HG02798 (cell line): ENCODE data around the gene MAST2.
"Not testable (repeated sequence)": the region's sequence is repeated elsewhere in the genome, so short reads cannot be mapped to it uniquely, and the experiment has no call there.

Experiments
- ATAC-seq: cut with Tn5 transposase; IDR thresholded peaks from one replicate; pipeline ENCODE4 v1.9.1; 2021; ENCODE audit warnings: mild to moderate bottlenecking; ENCODE audit not compliant: unreplicated experiment, poor library complexity

MAST2 gene

DNA sequence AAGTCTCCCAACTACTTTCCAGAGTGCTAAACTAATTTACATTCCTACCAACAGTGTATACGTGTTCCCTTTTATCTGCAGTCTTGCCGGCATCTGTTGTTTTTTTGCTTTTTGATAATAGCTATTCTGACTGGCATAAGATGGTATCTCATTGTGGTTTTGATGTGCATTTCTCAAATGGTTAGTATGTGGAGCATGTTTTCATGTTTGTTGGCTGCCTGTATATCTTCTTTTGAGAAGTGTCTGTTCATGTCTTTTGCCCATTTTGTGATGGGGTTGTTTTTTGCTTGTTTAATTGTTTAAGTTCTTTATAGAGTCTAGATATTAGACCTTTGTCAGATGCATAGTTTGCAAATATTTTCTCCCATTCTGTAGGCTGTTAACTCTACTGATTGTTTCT is 46.6 kb downstream of the MAST2 start:
- no peak for ATAC-seq

DNA sequence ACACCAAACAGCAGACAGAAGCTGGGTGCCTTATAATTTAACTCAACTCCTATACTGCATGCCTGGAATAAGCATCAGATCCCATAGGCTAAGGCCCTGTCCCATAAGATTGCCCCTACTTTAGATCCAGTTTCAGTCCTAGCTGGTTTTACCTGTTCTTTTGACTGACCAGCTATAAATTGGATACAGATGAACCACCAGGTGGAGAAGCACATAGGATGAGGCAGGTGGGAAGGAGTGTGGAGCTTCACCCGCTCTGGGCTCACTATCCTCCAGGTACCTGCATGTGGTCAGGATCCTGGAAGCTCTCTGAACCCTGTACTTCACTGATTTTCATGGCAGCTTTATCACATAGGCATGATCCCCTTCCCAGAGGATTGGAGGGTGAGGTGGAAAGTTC is 51.3 kb downstream of the MAST2 start:
- ATAC-seq: no peak

- no peak for ATAC-seq
Observed at GRCh38 chr1:45857101-45857700, 53.8 kb downstream of the MAST2 start.

- ATAC-seq: not testable (repeated sequence)
Observed at GRCh38 chr1:45857755-45858492, 54.5 kb downstream of the MAST2 start.

GRCh38 chr1:45859221-45859620 is 55.8 kb downstream of the MAST2 start:
- no peak for ATAC-seq

DNA sequence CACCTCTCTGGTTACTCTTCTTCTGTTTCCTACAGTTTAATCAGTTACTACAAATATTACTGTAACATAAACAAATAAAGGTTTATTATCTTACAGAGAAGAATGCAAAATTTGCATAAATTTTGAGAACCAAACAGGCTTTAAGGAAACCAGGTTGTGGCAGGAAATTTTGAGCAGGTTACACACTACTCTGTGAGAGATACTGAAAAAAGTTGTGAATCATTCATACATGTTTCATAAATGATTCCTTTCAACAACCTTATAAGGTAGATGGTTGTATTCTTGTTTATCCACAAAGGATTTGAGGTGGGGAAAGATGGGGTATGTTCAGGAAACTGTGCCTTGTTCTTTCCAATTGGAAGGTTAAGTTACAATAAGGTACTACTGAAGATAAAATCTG is 58.6 kb downstream of the MAST2 start:
- ATAC-seq: no peak

- no peak for ATAC-seq
Observed at GRCh38 chr1:45863218-45863617, 59.8 kb downstream of the MAST2 start.

GRCh38 chr1:45864167-45865106 is 61.0 kb downstream of the MAST2 start:
- no peak for ATAC-seq

- ATAC-seq: no peak
Observed at GRCh38 chr1:45867697-45868348, 64.4 kb downstream of the MAST2 start.

GRCh38 chr1:45868861-45869260 is 65.4 kb downstream of the MAST2 start:
- no peak for ATAC-seq

GRCh38 chr1:45870500-45870899 is 67.1 kb downstream of the MAST2 start:
- no peak for ATAC-seq

- ATAC-seq: not testable (repeated sequence)
Observed at GRCh38 chr1:45872173-45872801, 68.9 kb downstream of the MAST2 start.

DNA sequence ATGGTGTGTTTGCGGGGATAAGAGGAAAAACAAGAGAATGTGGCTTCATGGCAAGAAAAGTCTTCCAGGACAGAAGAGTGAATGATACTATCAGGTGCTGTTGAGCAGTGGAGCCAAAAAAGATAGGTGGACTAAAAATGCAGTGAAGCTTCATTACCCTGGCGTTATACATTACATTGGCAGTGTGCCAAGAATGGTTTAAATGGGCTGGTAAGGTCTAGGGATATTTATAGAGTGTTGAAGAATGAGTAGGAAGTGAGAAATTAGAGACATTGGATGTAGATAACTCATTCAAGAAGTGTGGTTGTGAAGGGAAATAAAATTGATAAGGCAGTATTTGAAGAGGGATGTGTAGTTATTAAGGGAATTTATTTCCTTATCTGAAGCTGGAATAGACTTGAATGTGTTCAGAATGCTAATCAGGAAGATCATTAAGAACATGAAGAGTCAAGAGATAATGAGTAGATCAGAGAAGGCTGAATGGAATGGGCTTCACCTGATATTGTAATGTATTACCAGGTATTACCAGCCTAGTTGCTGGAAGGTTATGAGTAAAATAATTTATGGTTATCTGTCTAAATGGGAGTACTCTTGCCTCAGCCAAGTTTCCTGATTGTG is 72.7 kb downstream of the MAST2 start:
- ATAC-seq: no peak

- ATAC-seq: no peak
Observed at GRCh38 chr1:45877264-45877663, 73.9 kb downstream of the MAST2 start.

DNA sequence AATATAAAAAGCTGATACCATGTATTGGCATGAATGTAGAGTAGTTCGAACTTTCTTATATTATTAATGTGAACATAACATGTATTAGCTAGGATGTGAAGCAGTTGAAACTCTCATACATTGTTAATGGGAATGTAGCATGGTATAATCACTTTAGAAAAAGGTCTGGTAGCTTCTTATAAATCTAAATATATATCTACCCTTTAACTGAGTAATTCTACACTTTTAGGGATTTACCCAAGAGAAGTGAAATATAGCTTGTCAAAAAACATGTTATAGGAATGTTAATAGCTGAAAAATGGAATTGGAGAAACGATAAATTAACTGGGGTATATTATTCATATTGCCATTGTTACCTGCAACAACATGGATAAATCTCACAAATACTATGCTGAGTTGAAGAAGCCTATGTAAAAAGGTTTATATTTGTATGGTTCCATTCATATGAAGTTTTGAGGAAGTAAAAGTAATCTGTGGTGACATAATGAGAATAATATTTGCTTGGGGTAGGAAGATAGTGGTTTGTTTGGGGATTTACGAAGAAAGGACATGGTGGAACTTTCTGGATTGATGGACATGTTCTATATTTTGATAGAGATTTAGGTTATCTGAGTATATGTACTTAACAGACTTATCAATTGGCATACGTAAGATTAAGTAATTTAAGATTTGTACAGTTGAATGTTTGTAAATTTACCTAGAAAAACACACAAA is 76.6 kb downstream of the MAST2 start:
- no peak for ATAC-seq

DNA sequence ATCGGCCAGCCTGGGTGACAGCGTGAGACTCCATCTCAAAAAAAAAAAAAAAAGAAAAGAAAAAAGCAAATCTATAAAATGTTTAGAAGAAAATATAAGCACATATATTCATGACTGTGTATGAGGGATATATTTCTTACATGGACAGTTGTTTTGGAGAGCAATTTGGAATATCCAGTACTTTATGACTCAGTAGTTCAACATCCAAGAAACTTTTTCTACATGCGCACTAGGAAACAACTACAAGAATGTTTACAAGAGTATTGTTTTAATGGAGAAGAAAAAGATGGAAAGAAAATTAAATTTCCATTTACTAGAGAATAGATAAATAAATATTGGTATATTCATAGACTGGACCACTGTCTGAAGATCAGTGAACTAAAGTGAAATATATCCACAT is 77.5 kb downstream of the MAST2 start:
- ATAC-seq: no peak

DNA sequence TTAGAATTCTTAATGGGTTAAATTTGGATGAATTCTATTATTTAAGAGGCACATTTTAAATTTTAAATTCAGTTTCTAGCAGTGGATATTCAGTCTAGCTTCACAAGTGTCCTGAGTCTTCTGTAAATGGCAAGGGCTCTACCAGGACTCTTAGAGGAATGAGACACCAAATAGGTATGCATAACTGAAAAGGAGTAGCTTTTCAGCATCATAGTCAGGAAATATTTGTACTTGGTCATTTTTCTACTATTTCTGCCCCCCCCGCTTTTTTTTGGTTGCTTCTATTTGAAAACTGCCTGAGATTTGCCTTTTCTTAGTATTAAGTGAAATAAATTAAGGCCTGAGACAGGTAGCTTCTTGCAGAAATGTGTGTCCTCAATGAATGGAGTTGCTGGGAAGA is 80.2 kb downstream of the MAST2 start:
- ATAC-seq: no peak

DNA sequence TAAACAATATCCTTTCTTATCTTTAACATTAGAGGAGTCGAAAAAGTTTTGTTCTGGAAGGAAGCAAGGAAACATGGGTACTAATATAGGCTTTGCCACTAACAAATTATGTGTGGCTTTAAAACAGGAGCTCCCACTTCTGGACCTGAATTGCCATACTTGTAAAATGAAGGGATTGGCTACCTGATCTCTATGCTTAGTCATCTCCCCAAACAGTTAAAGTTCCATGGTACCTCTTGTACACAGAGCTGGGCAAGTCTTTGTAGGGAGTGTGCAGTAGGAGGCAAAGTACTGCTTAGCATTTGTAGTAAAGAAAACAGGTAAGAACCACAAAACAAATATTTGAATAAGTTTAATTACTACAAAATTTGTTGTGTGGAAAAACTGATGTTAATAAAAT is 81.3 kb downstream of the MAST2 start:
- ATAC-seq: no peak

DNA sequence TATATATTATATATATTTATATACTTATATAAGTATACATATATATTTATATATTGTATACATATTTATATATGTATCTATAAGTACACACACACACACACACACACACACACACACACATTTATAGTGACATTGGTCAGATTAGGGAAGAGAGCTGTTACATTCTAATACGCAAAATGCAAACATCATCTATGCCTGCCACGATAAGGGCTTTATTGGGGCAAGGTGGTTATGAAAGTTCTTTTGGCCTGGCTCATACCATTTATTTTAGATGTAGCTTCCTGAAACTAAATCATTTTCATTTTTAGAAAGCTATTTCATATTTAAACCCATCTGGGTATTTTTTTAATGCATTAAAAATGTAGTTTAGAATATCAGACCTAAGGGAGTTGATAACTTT is 82.8 kb downstream of the MAST2 start:
- no peak for ATAC-seq
